ENCODE measurements around the gene MAPKAP1. TPM values are rescaled to one million over a fixed set of nuclear protein-coding genes. Genes with fewer than 3 reads are reported as not detected.
A peak's percentile ranks its signal among the peaks of the same experiment; 100 is the strongest.

Gene MAPKAP1
- total and polyA plus RNA-seq, 9 of the 15 experiments (the other 6 are each of a cell fraction or from before 2014, with no cell fraction given): 2.6 to 82.1 (median 61.1) TPM

DNA sequence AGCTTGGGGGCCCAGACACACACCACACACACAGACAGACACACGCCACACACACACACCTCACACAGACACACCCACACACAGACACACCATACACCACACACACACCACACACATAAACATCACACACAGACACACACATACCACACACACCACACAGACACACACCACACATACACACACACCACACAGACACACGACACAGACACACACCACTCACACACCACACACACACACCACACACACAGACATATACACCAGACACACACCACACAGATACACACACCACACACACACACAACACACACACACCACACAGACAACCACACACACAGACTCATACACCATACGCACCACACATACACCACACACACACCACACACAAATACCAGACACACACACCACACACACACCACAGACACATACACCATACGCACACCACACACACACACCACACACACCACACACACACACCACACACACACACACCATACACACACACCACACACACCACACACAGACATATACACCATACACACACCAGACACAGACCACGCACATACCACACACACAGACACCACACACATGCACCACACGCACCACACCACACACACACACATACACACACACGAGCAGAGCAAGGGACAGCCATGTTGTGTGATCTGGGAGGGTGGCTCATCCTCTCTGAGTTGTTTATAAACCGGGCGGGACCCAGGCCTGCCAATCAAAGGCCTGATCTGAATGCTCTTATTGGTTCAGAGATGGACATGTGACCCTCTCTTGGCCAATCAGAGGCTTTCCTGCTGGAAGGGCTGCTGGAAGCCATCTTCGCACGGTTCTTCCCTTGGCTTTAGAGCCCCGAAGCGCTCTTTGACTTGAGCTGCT is 297.1 kb downstream of the MAPKAP1 start (continued):
- TF ChIP-seq, protein P1, sequence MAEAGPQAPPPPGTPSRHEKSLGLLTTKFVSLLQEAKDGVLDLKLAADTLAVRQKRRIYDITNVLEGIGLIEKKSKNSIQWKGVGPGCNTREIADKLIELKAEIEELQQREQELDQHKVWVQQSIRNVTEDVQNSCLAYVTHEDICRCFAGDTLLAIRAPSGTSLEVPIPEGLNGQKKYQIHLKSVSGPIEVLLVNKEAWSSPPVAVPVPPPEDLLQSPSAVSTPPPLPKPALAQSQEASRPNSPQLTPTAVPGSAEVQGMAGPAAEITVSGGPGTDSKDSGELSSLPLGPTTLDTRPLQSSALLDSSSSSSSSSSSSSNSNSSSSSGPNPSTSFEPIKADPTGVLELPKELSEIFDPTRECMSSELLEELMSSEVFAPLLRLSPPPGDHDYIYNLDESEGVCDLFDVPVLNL (CRISPR knock-in tag; IDR thresholded peaks at IDR 0.05; ENCODE audit: low read depth): no peak; the same call in 1 of the 2 replicates
- no peak for TF ChIP-seq FOSL1 (tag; conservative IDR thresholded peaks at IDR 0.05)
- TF ChIP-seq ZNF696 (CRISPR knock-in tag; conservative IDR thresholded peaks at IDR 0.05): no peak
- peak; percentile 68 for TF ChIP-seq SMARCE1 (IDR thresholded peaks at IDR 0.05)
- TF ChIP-seq NFE2 (IDR thresholded peaks at IDR 0.05; ENCODE audit: low read depth): no peak
- no peak for TF ChIP-seq FOXA1 (IDR thresholded peaks at IDR 0.05; ENCODE audit: borderline replicate concordance)
- TF ChIP-seq SMAD1 (IDR thresholded peaks at IDR 0.05; ENCODE audit: low read depth, low read length, partially characterized antibody): no peak
- TF ChIP-seq, protein P2, sequence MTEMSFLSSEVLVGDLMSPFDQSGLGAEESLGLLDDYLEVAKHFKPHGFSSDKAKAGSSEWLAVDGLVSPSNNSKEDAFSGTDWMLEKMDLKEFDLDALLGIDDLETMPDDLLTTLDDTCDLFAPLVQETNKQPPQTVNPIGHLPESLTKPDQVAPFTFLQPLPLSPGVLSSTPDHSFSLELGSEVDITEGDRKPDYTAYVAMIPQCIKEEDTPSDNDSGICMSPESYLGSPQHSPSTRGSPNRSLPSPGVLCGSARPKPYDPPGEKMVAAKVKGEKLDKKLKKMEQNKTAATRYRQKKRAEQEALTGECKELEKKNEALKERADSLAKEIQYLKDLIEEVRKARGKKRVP (CRISPR knock-in tag; IDR thresholded peaks at IDR 0.05): no peak
- no peak for TF ChIP-seq RNF219 (CRISPR knock-in tag; IDR thresholded peaks at IDR 0.05)
- TF ChIP-seq, protein P3, sequence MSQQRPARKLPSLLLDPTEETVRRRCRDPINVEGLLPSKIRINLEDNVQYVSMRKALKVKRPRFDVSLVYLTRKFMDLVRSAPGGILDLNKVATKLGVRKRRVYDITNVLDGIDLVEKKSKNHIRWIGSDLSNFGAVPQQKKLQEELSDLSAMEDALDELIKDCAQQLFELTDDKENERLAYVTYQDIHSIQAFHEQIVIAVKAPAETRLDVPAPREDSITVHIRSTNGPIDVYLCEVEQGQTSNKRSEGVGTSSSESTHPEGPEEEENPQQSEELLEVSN (IDR thresholded peaks at IDR 0.05; ENCODE audit: borderline replicate concordance in 1 of 2, extremely low read depth in 1 of 2, insufficient read depth in 1 of 2, insufficient read length in 1 of 2, low read depth in 1 of 2, low read length in 1 of 2, poor library complexity in 1 of 2, severe bottlenecking in 1 of 2): peak in 1 of 2 experiments; percentile 71
- no peak for TF ChIP-seq RFX5 (IDR thresholded peaks at IDR 0.05; ENCODE audit: low read depth, low read length)
- TF ChIP-seq GTF2E2 (tag; IDR thresholded peaks at IDR 0.05): no peak
- TF ChIP-seq COPS2 (conservative IDR thresholded peaks at IDR 0.05): no peak
- TF ChIP-seq, protein P4, sequence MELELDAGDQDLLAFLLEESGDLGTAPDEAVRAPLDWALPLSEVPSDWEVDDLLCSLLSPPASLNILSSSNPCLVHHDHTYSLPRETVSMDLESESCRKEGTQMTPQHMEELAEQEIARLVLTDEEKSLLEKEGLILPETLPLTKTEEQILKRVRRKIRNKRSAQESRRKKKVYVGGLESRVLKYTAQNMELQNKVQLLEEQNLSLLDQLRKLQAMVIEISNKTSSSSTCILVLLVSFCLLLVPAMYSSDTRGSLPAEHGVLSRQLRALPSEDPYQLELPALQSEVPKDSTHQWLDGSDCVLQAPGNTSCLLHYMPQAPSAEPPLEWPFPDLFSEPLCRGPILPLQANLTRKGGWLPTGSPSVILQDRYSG (tag; conservative IDR thresholded peaks at IDR 0.05; ENCODE audit: low read depth): no peak
- TF ChIP-seq TAF1 (IDR thresholded peaks at IDR 0.05; ENCODE audit: control insufficient read depth, extremely low read depth, insufficient read depth, low read length, severe bottlenecking): peak; percentile 33

Measured in K562 (cell line).